Lung (tissue), 12 donors: Measurements from ENCODE around the gene AKR1B15. TPM values are rescaled to one million over a fixed set of nuclear protein-coding genes. Genes with fewer than 3 reads are reported as not detected.

ENCODE experiments used
- ATAC-seq: fragments of 200-7000 bp; cut with Tn5 transposase; one replicate; pipeline ENCODE4 v1.9.1; 2020; ENCODE audit warnings: moderate number of reproducible peaks; ENCODE audit not compliant: insufficient read depth, low FRiP score
- DNase-seq, 3 donors: peaks; one replicate each; pipeline ENCODE4 v3.0.0-alpha.2; 2013 to 2017
- H3K27ac ChIP-seq, 2 donors: one replicate each; pipeline ENCODE4 v1.5.1; 2013; ENCODE audit warnings: mild to moderate bottlenecking in 2 of 2, moderate library complexity in 2 of 2, control low read depth in 1 of 2, inconsistent platforms in 1 of 2, low read depth in 1 of 2, low read length in 1 of 2
- H3K27me3 ChIP-seq, 3 donors: one replicate each; pipeline ENCODE4 v1.5.1; 2013; ENCODE audit warnings: low read length in 2 of 3; ENCODE audit not compliant: control insufficient read depth in 3 of 3, insufficient read depth in 3 of 3
- H3K36me3 ChIP-seq, 4 donors: one replicate each; pipeline ENCODE4 v1.5.1; 2013; ENCODE audit warnings: low read length in 4 of 4, mild to moderate bottlenecking in 1 of 4, moderate library complexity in 1 of 4; ENCODE audit not compliant: control insufficient read depth in 4 of 4, insufficient read depth in 4 of 4
- H3K4me1 ChIP-seq, 5 donors: one replicate each; pipeline ENCODE4 v1.5.1; 2013; ENCODE audit warnings: low read length in 5 of 5, mild to moderate bottlenecking in 2 of 5, moderate library complexity in 1 of 5; ENCODE audit not compliant: control insufficient read depth in 5 of 5, insufficient read depth in 5 of 5
- H3K4me3 ChIP-seq: one replicate; pipeline ENCODE4 v1.5.1; 2013; ENCODE audit warnings: mild to moderate bottlenecking, control low read depth, moderate library complexity
- H3K9ac ChIP-seq, 2 donors: one replicate each; pipeline ENCODE4 v1.5.1; 2013; ENCODE audit warnings: low read length in 2 of 2, control low read depth in 1 of 2; ENCODE audit not compliant: insufficient read depth in 1 of 2
- H3K9me3 ChIP-seq, 4 donors: one replicate each; pipeline ENCODE4 v1.5.1; 2013; ENCODE audit warnings: low read length in 3 of 4, mild to moderate bottlenecking in 1 of 4, moderate library complexity in 1 of 4; ENCODE audit not compliant: control insufficient read depth in 4 of 4, insufficient read depth in 3 of 4
- CTCF ChIP-seq: IDR thresholded peaks from 2 replicates; pipeline ENCODE4 v1.5.1; 2012; ENCODE audit warnings: mild to moderate bottlenecking; ENCODE audit errors: control extremely low read depth, extremely low read depth
- WGBS, 2 donors: extraction: QIAGEN DNeasy Blood & Tissue Kit; methylation state at CpG; one replicate each; pipeline ENCODE4 v1.1.7; 2013; 5-methylcytosine and 5-hydroxymethylcytosine counted together
- polyA plus RNA-seq, 2 donors: library from polyadenylated mRNA; stranded (reverse); fragments of 200-250 nt; gene quantifications; one replicate each; pipeline ENCODE4 v1.2.1, GENCODE V29; 2013
- total RNA-seq, 2 donors: library from RNA; depleted of rRNA in 1 of 2; stranded (reverse); fragments of >200 nt in 1 of 2; gene quantifications; one replicate each; pipeline ENCODE4 v1.2.1, GENCODE V29; 2014 to 2021
- donor health status: control.
- donor health status: control.
- donor health status: Bipolar disorder and iron deficiency.
- donor health status: healthy.
- donor health status: DM: yes; HTN: yes; CAD: no.

AKR1B15 gene
- total and polyA plus RNA-seq, 4 donors = not detected

- peaks cover 0 to 8% (median 0%) of the 10 kb centered on the region in 3 donors for H3K27me3 ChIP-seq
- no peak for DNase-seq
- no peak overlapping the region for H3K4me3 ChIP-seq
- 30 to 46% methylated on average over 1 of the region's 1 CpG for WGBS, 2 donors
- no peak for ATAC-seq
- H3K9me3 ChIP-seq = no peaks in the 10 kb centered on the region
- no peaks in the 10 kb centered on the region for H3K4me1 ChIP-seq
- no peak for TF ChIP-seq CTCF
- no peak overlapping the region for H3K27ac ChIP-seq
- no peak overlapping the region for H3K9ac ChIP-seq
- H3K36me3 ChIP-seq = no peaks in the 10 kb centered on the region
These were observed 34.8 kb upstream of the AKR1B15 start for GRCh38 chr7:134514106-134514505.

- Histone ChIP-seq H3K9me3 (no peaks in the 10 kb centered on the region), H3K4me3 (no peak overlapping the region), H3K9ac (no peak overlapping the region), H3K27ac (no peak overlapping the region), H3K27me3 (peaks cover 0 to 8% (median 0%) of the 10 kb centered on the region in 3 donors), H3K4me1 (no peaks in the 10 kb centered on the region), H3K36me3 (no peaks in the 10 kb centered on the region)
- peak; percentile 28 to 77 (median 73) for DNase-seq
- WGBS, 2 donors = 1 to 3% methylated on average over 4 of the region's 4 CpGs
- ATAC-seq = peak; percentile 78
- TF ChIP-seq CTCF = peak; percentile 69
These were observed 34.2 kb upstream of the AKR1B15 start for GRCh38 chr7:134514663-134515062.

- no peak for ATAC-seq
- Histone ChIP-seq H3K4me1 (no peaks in the 10 kb centered on the region), H3K9ac (no peak overlapping the region), H3K36me3 (no peaks in the 10 kb centered on the region), H3K27ac (no peak overlapping the region), H3K27me3 (peaks cover 0 to 8% (median 0%) of the 10 kb centered on the region in 3 donors), H3K4me3 (no peak overlapping the region), H3K9me3 (no peaks in the 10 kb centered on the region)
- 76 to 85% methylated on average over 6 of the region's 6 CpGs for WGBS, 2 donors
- TF ChIP-seq CTCF = no peak
- DNase-seq = no peak
These were observed 33.1 kb upstream of the AKR1B15 start for GRCh38 chr7:134515569-134516468.
